Measurements from ENCODE around the gene ARTN. TPM values are rescaled to one million over a fixed set of nuclear protein-coding genes. Genes with fewer than 3 reads are reported as not detected.
A peak's percentile ranks its signal among the peaks of the same experiment; 100 is the strongest.

ARTN gene
- total and polyA plus RNA-seq, 4 donors, result 0.23 to 2.7 (median 1.2) TPM

DNA sequence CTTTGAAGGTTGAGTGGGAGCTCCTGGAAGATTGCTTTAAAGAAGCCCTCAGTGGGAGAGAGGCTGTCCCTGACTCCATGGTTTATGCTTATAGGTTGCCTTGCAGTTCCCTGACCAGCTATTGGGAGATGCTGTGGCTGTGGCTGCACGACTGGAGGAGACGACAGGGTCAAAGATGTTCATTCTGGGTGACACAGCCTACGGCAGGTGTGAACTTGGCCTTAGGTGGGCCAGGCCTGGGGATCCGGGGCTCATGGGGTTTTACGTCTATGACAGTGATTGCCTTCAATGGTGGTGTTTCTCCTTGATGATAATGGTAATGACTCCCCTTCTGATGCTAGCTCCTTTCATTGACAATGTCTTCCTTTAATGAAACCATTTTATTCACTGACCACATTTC, 36.9 kb downstream of the ARTN start:
- no peak overlapping the region for H3K27ac ChIP-seq (ENCODE audit: low read depth in 1 of 2, low read length in 1 of 2)
- TF ChIP-seq, protein P1, sequence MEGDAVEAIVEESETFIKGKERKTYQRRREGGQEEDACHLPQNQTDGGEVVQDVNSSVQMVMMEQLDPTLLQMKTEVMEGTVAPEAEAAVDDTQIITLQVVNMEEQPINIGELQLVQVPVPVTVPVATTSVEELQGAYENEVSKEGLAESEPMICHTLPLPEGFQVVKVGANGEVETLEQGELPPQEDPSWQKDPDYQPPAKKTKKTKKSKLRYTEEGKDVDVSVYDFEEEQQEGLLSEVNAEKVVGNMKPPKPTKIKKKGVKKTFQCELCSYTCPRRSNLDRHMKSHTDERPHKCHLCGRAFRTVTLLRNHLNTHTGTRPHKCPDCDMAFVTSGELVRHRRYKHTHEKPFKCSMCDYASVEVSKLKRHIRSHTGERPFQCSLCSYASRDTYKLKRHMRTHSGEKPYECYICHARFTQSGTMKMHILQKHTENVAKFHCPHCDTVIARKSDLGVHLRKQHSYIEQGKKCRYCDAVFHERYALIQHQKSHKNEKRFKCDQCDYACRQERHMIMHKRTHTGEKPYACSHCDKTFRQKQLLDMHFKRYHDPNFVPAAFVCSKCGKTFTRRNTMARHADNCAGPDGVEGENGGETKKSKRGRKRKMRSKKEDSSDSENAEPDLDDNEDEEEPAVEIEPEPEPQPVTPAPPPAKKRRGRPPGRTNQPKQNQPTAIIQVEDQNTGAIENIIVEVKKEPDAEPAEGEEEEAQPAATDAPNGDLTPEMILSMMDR (IDR thresholded peaks at IDR 0.05; ENCODE audit: control extremely low read depth, extremely low read depth), result no peak
- ATAC-seq (ENCODE audit: insufficient read depth, low FRiP score), result no peak
- 53 to 71% methylated on average over 5 of the region's 5 CpGs for WGBS, 2 donors
- H3K4me3 ChIP-seq, result peak overlapping the region; percentile 71
- no peak for DNase-seq
- no peaks in the 10 kb centered on the region for H3K27me3 ChIP-seq (ENCODE audit: control insufficient read depth in 3 of 3, insufficient read depth in 3 of 3, low read length in 2 of 3)
- peaks cover 0 to 17% (median 0%) of the 10 kb centered on the region in 5 donors for H3K4me1 ChIP-seq (ENCODE audit: control insufficient read depth in 5 of 5, insufficient read depth in 5 of 5, low read length in 5 of 5)
- H3K9me3 ChIP-seq (ENCODE audit: control insufficient read depth in 4 of 4, insufficient read depth in 3 of 4, low read length in 3 of 4), result no peaks in the 10 kb centered on the region
- no peak overlapping the region for H3K9ac ChIP-seq (ENCODE audit: insufficient read depth in 1 of 2, low read length in 2 of 2)
- H3K36me3 ChIP-seq (ENCODE audit: control insufficient read depth in 4 of 4, insufficient read depth in 4 of 4, low read length in 4 of 4), result peaks cover under 1 to 19% (median 5%) of the 10 kb centered on the region in 4 donors

DNA sequence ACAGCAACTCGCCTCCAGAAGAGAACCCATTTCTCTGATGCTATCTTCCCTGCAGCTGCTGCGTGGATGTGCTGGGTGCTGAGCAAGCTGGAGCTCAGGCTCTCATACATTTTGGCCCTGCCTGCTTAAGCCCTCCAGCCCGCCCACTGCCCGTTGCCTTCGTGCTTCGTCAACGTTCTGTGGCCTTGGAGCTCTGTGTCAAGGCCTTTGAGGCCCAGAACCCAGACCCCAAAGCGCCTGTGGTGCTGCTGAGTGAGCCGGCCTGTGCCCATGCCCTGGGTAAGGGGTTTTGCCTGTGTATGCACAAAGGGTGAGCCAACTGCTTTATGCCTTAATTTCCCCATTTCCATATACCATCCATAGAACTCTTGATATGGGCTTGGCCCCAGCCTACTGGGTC, 37.3 kb downstream of the ARTN start:
- H3K9me3 ChIP-seq (ENCODE audit: control insufficient read depth in 4 of 4, insufficient read depth in 3 of 4, low read length in 3 of 4), result no peaks in the 10 kb centered on the region
- no peak for DNase-seq
- H3K27ac ChIP-seq (ENCODE audit: low read depth in 1 of 2, low read length in 1 of 2), result no peak overlapping the region
- WGBS, 2 donors, result 93 to 95% methylated on average over 9 of the region's 9 CpGs
- H3K36me3 ChIP-seq (ENCODE audit: control insufficient read depth in 4 of 4, insufficient read depth in 4 of 4, low read length in 4 of 4), result peaks cover 0 to 16% (median 5%) of the 10 kb centered on the region in 4 donors
- no peaks in the 10 kb centered on the region for H3K27me3 ChIP-seq (ENCODE audit: control insufficient read depth in 3 of 3, insufficient read depth in 3 of 3, low read length in 2 of 3)
- no peak overlapping the region for H3K9ac ChIP-seq (ENCODE audit: insufficient read depth in 1 of 2, low read length in 2 of 2)
- TF ChIP-seq, protein P1 (IDR thresholded peaks at IDR 0.05; ENCODE audit: control extremely low read depth, extremely low read depth), result no peak
- ATAC-seq (ENCODE audit: insufficient read depth, low FRiP score), result no peak
- H3K4me1 ChIP-seq (ENCODE audit: control insufficient read depth in 5 of 5, insufficient read depth in 5 of 5, low read length in 5 of 5), result peaks cover 0 to 21% (median 4%) of the 10 kb centered on the region in 5 donors
- H3K4me3 ChIP-seq, result peak overlapping the region; percentile 71

DNA sequence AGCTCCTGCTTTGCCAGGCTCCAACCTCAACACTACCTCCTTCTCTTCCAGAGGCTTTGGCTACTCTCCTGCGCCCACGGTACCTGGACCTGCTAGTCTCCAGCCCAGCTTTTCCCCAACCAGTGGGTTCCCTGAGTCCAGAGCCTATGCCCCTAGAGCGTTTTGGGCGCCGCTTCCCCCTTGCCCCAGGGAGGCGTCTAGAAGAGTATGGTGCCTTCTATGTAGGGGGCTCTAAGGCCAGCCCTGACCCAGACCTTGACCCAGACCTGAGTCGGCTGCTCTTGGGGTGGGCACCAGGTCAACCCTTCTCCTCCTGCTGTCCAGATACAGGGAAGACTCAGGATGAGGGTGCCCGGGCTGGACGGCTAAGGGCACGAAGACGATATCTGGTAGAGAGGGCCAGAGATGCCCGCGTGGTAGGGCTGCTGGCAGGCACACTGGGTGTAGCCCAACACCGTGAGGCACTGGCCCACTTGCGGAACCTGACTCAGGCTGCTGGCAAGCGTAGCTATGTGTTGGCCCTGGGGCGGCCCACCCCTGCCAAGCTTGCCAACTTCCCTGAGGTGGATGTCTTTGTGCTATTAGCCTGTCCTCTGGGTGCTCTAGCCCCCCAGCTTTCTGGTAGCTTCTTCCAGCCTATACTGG, 37.9 kb downstream of the ARTN start:
- no peaks in the 10 kb centered on the region for H3K9me3 ChIP-seq (ENCODE audit: control insufficient read depth in 4 of 4, insufficient read depth in 3 of 4, low read length in 3 of 4)
- no peak overlapping the region for H3K4me3 ChIP-seq
- H3K4me1 ChIP-seq (ENCODE audit: control insufficient read depth in 5 of 5, insufficient read depth in 5 of 5, low read length in 5 of 5), result peaks cover 0 to 26% (median 9%) of the 10 kb centered on the region in 5 donors
- H3K27ac ChIP-seq (ENCODE audit: low read depth in 1 of 2, low read length in 1 of 2), result no peak overlapping the region
- 97 to 98% methylated on average over 17 of the region's 17 CpGs for WGBS, 2 donors
- DNase-seq (no peak), ATAC-seq (ENCODE audit: insufficient read depth, low FRiP score) (no peak)
- H3K27me3 ChIP-seq (ENCODE audit: control insufficient read depth in 3 of 3, insufficient read depth in 3 of 3, low read length in 2 of 3), result no peaks in the 10 kb centered on the region
- H3K36me3 ChIP-seq (ENCODE audit: control insufficient read depth in 4 of 4, insufficient read depth in 4 of 4, low read length in 4 of 4), result peaks cover 0 to 14% (median 9%) of the 10 kb centered on the region in 4 donors
- no peak overlapping the region for H3K9ac ChIP-seq (ENCODE audit: insufficient read depth in 1 of 2, low read length in 2 of 2)
- TF ChIP-seq, protein P1 (IDR thresholded peaks at IDR 0.05; ENCODE audit: control extremely low read depth, extremely low read depth), result no peak

All from lung (tissue), 12 donors.